Astrocyte (in vitro differentiated cells and primary cell): ENCODE data around the gene CREM.

Experiments used
- EZH2 ChIP-seq: IDR thresholded peaks from 2 replicates; pipeline ENCODE4 v1.6.1; 2012; ENCODE audit warnings: mild to moderate bottlenecking, low read length, inconsistent platforms; ENCODE audit not compliant: insufficient read depth
- TF ChIP-seq, protein P1 (sequence below): IDR thresholded peaks from 2 replicates; pipeline ENCODE4 v1.5.1; 2011; ENCODE audit warnings: low read depth, mild to moderate bottlenecking, inconsistent platforms, low read length, moderate library complexity; ENCODE audit not compliant: insufficient read depth

DNA sequence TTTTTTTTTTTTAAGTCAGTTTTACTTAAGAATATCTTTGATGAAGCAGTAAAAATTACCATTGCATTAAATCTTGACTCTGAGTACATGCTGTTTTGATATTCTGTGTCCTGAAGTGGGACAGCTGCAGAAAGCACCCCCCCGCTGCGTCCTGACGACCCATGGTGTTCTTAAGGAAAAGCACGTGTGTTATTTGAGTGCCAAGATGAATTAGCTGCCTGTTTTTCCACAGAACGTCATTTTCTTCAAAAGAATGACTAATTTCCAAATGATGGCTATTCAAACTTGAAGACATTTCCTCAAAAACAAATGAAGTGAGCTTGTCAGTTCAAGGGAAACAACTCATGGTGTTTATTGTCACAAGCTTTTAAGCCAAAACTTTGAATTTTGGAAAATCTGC, 45.9 kb downstream of the CREM start:
- TF ChIP-seq, protein P1, sequence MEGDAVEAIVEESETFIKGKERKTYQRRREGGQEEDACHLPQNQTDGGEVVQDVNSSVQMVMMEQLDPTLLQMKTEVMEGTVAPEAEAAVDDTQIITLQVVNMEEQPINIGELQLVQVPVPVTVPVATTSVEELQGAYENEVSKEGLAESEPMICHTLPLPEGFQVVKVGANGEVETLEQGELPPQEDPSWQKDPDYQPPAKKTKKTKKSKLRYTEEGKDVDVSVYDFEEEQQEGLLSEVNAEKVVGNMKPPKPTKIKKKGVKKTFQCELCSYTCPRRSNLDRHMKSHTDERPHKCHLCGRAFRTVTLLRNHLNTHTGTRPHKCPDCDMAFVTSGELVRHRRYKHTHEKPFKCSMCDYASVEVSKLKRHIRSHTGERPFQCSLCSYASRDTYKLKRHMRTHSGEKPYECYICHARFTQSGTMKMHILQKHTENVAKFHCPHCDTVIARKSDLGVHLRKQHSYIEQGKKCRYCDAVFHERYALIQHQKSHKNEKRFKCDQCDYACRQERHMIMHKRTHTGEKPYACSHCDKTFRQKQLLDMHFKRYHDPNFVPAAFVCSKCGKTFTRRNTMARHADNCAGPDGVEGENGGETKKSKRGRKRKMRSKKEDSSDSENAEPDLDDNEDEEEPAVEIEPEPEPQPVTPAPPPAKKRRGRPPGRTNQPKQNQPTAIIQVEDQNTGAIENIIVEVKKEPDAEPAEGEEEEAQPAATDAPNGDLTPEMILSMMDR: no peak
- TF ChIP-seq EZH2: no peak
